ENCODE measurements around the gene KRT39. TPM values are rescaled to one million over a fixed set of nuclear protein-coding genes. Genes with fewer than 3 reads are reported as not detected.

Gene KRT39
- total RNA-seq: not detected in 2 replicates

GRCh38 chr17:40966848-40967247, at the start of gene KRT39:
Gene KRT39 (minus strand): TSS chr17:40966948. CDS start chr17:40966856, 92 bp downstream.

DNA sequence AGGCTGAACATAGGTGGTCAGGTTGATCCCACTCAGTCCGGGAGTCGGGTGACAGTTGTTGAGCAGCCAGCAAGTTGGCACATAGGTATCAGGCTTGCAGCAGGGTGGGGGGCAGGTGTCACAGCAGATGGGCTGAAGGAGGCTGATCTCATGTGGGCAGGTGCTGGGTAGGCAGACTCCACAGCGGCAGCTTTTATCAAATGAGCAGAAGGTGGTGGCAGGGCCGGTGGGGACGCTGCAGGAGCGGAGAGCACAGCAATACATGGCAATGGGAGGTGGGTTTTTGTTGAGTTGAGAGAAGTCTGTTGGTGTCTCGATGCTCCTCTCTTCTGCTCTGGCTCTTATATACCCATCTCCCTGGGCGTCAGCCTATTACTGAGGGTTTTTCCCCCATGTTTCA, 42.1 kb upstream of the KRT39 start, which contains the start of gene KRTAP3-1:
KRTAP3-1 (minus strand) TSS at position 318 of the 400 bp plus-strand sequence; CDS start at position 264, 54 bp downstream.

GRCh38 chr17:40999563-40999962, 32.8 kb upstream of the KRT39 start, which contains the start of gene KRTAP3-2:
Gene KRTAP3-2 (minus strand): TSS chr17:40999906. CDS start chr17:40999853, 53 bp downstream.

DNA sequence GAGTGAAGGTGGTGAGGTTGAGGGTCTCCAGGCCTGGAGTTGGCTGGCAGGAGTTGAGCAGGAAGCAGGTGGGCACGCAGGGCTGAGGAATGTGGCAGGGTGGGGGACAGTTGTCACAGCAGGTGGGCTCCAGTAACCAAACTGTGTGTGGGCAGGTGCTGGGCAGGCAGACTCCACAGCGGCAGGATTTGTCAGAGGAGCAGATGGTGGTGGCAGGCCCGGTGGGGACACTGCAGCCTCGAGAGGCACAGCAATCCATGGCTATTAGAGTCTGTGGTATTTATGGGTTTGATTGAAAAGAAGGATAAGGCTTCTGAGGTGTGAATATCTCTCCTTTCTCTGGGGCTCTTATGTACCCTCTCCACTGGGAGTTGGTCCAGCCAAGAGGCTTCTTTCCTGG, 27.1 kb upstream of the KRT39 start, which contains the start of gene KRTAP3-3:
KRTAP3-3 (minus strand) TSS at position 326 of the 400 bp plus-strand sequence; CDS start at position 259, 67 bp downstream.

DNA sequence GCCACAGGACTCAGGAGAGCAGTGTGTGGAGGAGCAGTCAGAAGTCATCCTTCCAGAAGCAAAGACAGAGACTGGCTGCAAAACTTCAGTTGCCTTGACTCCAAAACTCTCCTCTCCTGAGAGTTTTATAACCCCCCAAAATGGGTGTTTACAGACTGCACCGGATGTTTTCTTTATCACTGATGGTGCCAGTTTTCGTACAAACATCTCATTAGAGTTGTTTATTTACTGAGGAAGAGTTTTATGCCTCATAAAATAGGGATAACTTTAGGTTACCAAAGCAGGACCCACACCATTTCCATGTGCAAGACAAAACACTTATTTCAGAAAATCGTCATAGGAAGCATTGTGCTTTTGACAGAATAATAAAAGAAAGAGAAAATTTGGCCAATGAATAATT, 17.5 kb upstream of the KRT39 start, which contains the start of gene KRT40:
KRT40 (minus strand) TSS at position 101 of the 400 bp plus-strand sequence; CDS start at position 48, 53 bp downstream.

DNA sequence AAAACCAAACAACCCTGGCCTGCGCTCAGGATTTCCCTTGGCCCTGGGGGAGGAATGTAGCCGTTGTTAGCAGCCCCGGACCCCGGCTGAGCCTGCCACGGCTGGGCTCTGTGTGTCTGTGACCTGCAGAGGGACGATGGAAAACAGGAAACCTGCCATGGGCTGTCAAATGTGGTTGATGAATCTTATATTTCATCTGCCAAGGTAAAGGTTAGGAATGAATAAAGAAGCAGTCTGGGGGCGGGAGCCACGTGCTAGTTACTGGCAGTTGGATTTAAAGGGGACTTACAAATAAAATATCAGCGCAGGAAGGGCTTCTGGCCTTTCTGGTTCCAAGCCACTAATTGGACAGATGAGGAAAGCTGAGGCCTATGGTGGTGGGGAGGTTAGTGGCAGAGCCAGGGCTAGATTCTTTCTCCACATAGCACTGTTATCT, 29.3 kb downstream of the KRT39 start, which contains the start of gene KRT23:
KRT23 (minus strand) TSS at position 263 of the 436 bp plus-strand sequence. CDS start 1,043 bp downstream, outside the sequence.

Other genes with a start within 250 kb of the KRT39 start
- gene KRT25, start 211.6 kb downstream of the KRT39 start, total RNA-seq: not detected in 2 replicates
- not detected in 2 replicates for gene KRT26, start 194.7 kb downstream of the KRT39 start, total RNA-seq
- gene KRT27, start 184.4 kb downstream of the KRT39 start, total RNA-seq: not detected in 2 replicates
- not detected in 2 replicates for gene KRT28, start 167.0 kb downstream of the KRT39 start, total RNA-seq
- gene KRT10, start 144.3 kb downstream of the KRT39 start, total RNA-seq: 8.9 and 10.4 TPM in 2 replicates
- not detected in 2 replicates for gene KRT12, start 99.7 kb downstream of the KRT39 start, total RNA-seq
- gene KRT20, start 81.7 kb downstream of the KRT39 start, total RNA-seq: not detected in 2 replicates
- not detected in 2 replicates for gene KRT23, start 29.3 kb downstream of the KRT39 start, total RNA-seq
- gene KRT40, start 17.4 kb upstream of the KRT39 start, total RNA-seq: not detected in 2 replicates
- not detected in 2 replicates for gene KRTAP3-3, start 27.2 kb upstream of the KRT39 start, total RNA-seq
- gene KRTAP3-2, start 33.0 kb upstream of the KRT39 start, total RNA-seq: not detected in 2 replicates
- gene KRTAP3-1, start 42.2 kb upstream of the KRT39 start, total RNA-seq: not detected in 2 replicates
- not detected in 2 replicates for gene KRTAP1-5, start 60.3 kb upstream of the KRT39 start, total RNA-seq
- not detected in 2 replicates for gene KRTAP1-4, start 63.2 kb upstream of the KRT39 start, total RNA-seq
- not detected in 2 replicates for gene KRTAP1-3, start 67.9 kb upstream of the KRT39 start, total RNA-seq
- gene KRTAP1-1, start 74.5 kb upstream of the KRT39 start, total RNA-seq: not detected in 2 replicates
- not detected in 2 replicates for gene KRTAP2-1, start 80.4 kb upstream of the KRT39 start, total RNA-seq
- gene KRTAP2-2, start 88.3 kb upstream of the KRT39 start, total RNA-seq: not detected in 2 replicates
- gene KRTAP2-3, start 93.2 kb upstream of the KRT39 start, total RNA-seq: not detected in 2 replicates
- gene KRTAP2-4, start 98.9 kb upstream of the KRT39 start, total RNA-seq: not detected in 2 replicates
- gene KRTAP4-7, start 117.2 kb upstream of the KRT39 start, total RNA-seq: not detected in 2 replicates
- gene KRTAP4-8, start 131.2 kb upstream of the KRT39 start, total RNA-seq: not detected in 2 replicates
- not detected in 2 replicates for gene KRTAP4-16, start 135.3 kb upstream of the KRT39 start, total RNA-seq
- not detected in 2 replicates for gene KRTAP4-9, start 138.4 kb upstream of the KRT39 start, total RNA-seq
- not detected in 2 replicates for gene KRTAP4-11, start 151.4 kb upstream of the KRT39 start, total RNA-seq
- not detected in 2 replicates for gene KRTAP4-12, start 157.2 kb upstream of the KRT39 start, total RNA-seq
- not detected in 2 replicates for gene KRTAP4-6, start 173.6 kb upstream of the KRT39 start, total RNA-seq
- not detected in 2 replicates for gene KRTAP4-5, start 182.9 kb upstream of the KRT39 start, total RNA-seq
- gene KRTAP4-4, start 193.8 kb upstream of the KRT39 start, total RNA-seq: not detected in 2 replicates
- gene KRTAP4-3, start 201.3 kb upstream of the KRT39 start, total RNA-seq: not detected in 2 replicates
- gene KRTAP4-2, start 211.3 kb upstream of the KRT39 start, total RNA-seq: not detected in 2 replicates
- gene KRTAP4-1, start 218.0 kb upstream of the KRT39 start, total RNA-seq: not detected in 2 replicates
- gene KRTAP9-1, start 222.9 kb upstream of the KRT39 start, total RNA-seq: not detected in 2 replicates

Data from cardiac ventricle fibroblast (primary cell).